HG03103 (cell line): ENCODE measurements around the gene FLOT1.
"Not testable (repeated sequence)": the region's sequence is repeated elsewhere in the genome, so short reads cannot be mapped to it uniquely, and the experiment has no call there.

Experiments used
- ATAC-seq: cut with Tn5 transposase; IDR thresholded peaks from one replicate; pipeline ENCODE4 v1.9.1; 2021; ENCODE audit warnings: low read depth; ENCODE audit not compliant: unreplicated experiment

The FLOT1 gene

DNA sequence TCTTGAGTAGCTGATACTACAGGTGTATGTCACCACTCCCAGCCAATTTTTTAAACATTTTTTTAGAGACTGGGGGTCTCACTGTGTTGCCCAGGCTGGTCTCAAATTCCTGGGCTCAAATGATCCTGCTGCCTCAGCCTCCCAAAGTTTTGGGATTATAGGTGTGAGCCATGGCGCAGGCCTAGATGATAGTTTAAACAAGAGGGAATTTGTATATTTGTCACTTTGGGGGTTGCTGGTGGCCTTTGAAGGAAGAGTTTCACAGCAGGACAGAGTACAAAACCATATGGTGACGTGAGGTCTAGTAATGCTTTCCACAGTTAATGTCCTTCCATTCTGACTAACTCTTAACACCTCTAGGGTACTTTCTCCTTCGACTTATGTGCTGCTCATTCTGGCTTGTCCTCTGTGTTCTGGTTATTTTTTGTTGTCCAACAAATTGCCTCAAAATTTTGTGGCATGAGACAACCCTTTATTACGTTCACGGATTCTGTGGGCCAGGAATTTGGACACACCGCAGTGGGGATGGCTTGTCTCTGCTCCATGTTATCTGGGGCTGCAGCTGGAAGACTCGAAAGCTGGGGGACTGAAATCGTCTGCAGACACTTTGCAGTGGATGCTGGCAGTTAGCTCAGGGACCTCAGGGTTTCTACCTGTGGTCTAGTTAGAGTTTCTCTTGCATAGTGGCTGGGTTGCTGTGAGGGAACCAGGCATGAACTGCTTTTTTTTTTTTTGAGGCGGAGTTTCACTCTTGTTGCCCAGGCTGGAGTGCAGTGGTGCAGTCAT, 24.9 kb upstream of the FLOT1 start:
- ATAC-seq: no peak

DNA sequence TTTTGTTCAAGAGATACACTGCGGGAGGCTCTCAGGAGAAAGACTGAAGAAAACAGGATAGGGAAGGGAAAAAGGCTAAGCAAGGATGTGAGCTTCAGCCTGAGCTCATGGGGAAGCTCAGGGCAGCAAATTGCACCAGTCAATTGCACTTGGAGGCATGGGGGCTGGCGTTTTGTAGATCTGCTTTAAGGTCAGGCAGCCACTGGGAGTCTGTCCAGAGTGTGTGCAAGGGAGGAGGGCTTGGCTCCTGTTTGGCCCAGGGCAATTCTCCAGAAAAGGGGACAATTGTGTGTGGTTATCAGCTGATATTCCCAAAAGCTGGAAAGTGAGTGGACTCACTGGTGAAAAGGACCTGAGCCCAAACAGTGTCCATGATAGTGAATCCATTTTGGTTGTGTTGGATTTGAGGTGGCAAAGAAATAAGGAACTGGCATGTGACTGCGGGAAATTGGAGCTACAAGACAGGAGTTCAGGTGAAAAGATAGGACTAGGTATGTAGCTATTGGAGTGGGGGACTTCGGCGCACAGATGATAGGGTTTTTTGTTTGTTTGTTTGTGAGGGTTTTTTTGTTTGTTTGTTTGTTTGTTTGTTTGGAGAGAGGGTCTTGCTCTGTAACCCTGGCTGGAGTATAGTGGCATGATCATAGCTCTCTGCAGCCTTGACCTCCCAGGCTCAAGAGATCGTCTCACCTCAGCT, 24.1 kb upstream of the FLOT1 start:
- no peak for ATAC-seq

DNA sequence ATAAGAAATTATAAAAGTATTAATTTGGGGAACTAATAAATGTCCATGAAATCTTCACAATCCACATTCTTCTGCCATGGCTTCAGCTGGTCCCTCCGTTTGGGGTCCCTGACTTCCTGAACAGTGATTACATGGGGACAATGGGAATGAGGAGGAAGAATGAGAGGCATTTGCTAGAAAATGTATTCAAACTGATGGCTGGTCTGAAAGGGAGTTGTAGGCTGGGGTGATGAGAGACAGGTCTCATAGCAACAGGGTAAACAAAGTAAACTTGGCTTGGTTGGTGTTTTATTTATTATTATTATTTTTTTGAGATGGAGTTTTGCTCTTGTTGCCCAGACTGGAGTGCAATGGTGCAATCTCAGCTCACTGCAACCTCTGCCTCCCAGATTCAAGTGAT, 23.0 kb upstream of the FLOT1 start:
- ATAC-seq: not testable (repeated sequence)

DNA sequence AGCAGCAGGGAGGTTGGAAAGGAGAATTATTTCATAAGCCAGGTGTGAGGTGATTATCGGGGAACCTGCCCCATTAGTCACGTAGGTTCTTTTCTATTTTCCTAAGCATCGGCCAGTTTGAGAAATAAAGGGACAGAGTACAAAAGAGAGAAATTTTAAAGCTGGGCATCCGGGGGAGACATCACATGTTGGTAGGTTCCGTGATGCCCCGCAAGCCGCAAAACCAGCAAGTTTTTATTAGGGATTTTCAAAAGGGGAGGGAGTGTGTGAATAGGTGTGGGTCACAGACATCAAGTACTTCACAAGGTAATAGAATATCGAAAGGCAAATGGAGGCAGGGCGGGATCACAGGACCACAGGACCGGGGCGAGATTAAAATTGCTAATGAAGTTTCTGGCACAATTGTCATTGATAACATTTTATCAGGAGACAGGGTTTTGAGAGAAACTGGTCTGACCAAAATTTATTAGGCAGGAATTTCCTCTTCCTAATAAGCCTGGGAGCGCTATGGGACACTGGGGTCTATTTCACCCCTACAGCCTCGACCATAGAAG, 22.1 kb upstream of the FLOT1 start:
- ATAC-seq: not testable (repeated sequence)

DNA sequence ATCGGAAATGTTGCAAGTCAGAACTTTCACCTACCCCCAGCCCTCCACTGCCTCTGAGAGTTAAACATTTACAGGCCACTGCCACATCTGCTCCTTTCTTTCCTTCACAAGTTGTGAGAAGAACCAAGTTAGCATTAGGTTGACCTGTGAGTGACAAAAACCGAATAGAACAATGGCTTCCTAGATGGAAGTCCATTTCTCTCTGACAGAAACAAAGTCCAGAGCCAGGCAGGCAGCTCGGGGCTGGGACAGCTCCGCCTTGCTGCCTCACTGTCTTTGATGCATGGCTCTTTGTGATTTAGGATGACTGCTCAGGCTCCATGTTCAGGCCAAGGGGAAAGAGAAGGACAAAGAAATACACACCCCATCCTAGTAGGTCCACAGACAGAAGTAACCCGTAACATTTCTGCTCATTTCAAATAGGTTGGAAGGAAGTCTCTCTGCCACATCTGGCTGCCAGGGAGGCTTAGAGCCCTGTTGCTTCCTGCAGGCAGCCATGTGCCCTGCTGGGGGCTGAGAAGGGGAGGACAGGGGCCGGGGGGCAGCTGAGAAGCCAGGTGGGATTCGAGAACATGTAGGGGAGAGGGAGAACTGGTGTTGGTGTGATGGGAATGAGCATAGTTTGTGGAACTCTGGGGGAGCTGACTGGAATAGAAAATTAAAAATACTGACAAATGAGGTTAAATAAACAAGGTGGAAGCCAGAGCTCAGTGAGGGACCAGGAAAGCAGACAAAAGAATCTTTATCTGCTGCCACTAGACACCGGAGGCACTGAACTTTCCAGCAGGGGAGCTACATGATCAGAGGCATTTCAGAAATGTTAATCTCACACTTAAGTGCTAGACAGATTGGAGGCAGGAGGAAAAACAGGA, 21.4 kb upstream of the FLOT1 start:
- no peak for ATAC-seq

DNA sequence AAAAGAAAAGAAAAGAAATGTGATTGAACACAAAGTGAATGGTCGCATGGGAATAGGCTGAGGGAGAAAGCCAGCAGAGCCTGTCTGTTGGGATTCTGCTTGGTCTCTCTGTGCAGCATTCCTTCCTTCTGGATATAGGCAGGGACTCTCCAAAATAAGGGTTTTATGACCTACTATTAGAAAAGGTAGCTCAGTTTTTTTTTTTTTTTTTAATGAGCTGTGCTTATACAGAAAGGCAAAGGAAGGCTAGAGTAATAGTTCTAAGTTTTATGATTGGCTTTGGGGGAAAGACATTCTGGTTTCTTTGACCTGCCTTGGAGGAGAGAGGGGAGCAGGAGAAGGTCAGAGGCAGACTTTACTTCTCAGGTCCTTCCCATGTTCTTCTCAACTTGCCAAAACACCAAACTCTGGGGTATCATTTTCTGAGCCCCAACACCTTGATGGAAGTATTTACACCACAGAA, 20.7 kb upstream of the FLOT1 start:
- ATAC-seq: no peak

DNA sequence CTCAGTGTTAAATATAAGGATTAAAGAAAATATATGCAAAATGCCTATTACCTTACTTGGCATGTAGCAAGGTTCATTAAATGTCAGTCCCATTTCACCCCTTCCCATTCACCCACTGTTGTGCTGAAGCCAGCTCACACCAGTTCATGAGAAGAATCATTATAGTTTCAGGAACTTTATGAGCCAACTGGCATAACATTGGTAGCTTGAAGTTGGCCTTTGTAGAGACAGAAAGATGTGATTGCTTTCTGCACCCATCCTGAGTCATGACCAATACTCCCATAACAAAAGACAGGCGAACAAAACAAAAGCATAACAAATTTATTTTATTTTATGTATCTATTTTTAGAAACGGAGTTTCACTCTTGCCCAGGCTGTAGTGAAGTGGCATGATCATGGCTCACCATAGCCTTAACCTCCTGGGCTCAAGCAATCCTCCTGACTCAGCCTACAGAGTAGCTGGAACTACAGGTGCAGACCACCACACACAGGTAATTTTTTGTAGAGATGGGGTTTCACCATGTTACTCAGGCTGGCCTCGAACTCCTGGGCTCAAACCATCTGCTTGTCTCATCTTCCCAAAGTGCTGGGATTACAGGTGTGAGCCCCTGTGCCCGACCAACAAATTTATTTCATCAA, 19.4 kb upstream of the FLOT1 start:
- ATAC-seq: no peak

DNA sequence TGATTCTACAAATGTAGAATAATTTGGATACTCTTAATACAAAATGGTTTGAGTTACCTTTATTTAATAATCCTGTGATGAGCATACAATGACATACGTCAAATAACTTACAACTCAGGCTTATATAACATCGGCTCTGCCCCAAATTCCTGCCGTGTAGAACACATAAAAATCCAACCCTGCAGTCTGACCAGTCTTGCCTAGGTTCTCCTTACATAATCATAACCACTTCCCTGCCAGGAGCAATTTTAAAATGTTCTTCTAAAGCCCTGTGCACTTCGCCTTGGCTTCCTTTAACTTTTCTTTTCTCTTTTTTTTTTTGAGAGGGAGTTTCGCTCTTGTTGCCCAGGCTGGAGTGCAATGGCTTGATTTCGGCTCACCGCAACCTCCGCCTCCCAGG, 18.1 kb upstream of the FLOT1 start:
- ATAC-seq: no peak

DNA sequence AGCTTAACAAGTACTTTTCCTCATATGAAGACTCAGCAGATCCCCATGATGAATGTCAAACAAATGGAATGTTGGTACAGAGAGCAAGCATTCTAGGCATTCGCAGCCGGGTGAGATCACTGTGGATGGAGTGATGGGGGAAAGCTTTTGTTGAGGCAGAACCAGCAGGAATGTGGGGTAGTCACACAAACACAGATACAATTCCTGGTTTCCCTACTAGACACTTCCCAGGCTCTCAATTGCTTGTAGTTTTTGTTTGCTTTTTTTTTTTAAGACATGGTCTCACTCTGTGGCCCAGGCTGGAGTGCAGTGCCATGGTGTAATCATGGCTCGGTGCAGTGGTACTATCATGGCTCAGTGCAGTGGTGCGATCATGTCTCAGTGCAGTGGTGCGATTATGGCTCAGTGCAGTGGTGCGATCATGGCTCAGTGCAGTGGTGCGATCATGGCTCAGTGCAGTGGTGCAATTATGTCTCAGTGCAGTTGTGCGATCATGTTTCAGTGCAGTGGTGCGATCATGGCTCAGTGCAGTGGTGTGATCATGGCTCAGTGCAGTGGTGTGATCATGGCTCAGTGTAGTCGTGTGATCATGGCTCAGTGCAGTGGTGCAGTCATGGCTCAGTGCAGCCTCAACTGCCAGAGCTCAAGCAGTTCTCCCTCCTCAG, 17.2 kb upstream of the FLOT1 start:
- no peak for ATAC-seq

DNA sequence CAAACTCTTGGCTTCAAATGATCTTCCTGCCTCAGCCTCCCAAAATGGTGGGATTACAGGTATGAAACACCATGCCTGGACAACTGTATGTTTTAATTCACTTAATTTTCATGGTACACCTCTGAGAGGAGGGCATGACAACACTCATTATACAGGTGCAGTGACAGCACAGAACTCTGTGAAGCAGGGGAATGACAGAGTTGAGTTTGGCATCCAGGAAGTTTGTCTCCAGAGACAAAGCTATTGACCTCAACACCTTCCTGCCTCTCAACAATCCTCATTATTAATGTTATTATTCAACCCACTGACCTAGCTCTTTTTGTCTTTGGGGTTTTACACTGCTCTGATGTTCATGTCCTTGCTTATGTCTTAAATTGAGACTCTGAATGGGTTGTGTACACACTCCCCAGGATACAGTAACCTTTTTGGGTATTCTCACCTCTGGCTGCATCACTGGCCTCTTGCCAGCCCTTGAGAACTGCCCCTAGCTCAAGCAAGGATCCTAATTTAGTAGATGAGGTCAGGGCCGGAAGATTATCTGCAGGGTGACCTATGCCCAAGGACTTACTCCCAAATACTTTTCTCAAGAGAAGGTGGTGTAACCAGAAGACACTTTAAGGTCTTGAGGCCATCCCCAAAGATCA, 14.9 kb upstream of the FLOT1 start:
- ATAC-seq: no peak

DNA sequence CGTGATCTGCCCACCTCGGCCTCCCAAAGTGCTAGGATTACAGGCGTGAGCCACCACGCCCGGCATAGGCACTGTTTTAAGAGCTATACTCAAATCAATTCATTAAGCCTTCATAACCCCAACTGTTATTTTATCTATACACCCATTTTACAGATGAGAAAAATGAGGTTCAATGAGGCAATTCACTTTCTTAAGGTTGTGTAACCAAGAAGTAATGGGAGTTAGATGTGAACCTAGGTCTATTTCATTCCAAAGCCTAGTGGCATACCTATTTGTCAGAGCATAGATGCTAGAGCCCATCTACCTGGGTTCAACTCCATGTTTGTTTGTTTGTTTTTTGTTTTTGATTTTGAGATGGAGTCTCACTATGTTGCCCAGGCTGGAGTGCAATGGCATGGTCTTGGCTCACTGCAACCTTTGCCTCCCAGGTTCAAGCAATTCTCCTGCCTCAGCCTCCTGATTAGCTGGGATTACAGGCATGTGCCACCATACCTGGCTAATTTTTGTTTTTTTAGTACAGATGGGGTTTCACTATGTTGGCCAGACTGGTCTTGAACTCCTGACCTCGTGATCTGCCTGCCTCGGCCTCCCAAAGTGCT, 14.0 kb upstream of the FLOT1 start:
- not testable (repeated sequence) for ATAC-seq

DNA sequence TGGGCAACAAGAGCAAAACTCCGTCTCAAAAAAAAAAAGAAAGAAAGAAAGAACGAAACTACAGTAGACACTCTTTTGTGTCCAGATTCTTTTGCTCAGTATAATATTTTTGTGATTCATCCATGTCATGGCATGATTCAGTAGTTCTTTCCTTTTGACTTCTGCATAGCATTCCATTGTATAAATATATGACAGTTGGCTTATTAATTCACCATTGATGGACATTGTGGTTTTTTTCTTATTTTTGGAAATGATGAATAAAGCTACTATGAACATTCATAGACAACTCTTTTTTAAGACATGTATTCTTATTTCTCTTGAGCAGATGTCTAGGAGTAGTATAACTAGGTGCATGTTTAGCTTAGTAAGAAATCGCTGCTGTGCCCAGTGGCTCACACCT, 12.1 kb upstream of the FLOT1 start:
- no peak for ATAC-seq

DNA sequence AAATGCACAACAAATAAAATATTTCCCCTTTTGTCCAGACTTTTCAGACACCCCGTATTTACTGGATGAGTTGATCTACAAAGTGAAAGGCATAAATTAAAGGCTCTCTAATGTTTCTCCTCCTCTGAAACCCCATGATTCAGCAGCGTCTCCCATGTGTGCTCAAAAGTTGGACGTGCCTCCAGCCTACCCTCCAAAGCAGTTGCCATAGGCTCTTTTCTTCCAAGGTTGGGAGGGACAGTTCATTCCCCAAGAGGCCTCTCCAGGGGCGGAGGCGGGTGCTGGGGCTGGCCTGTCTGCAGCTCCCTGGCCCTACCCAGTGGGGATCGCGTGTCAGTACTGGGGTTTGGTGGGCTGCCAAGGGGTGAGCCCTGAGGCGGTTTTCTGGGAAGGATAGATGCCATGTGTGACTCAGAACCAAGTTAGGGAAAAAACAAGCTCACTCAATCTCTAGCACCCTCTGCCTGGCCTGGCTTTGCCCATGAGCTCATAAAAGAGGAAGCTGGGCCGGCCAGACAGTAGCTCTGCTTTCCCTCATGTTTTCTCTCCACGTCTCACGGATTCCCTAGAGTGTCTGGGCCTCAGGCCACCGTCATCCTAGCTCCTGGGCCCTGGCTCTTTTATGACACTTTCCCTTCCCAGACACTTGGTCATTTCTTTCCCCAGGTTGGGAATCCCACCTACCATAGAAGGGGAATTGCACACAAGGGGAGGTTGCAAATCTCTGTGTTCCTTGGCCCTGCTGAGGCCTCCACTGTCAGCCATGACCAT, 9.9 kb upstream of the FLOT1 start:
- ATAC-seq: no peak

DNA sequence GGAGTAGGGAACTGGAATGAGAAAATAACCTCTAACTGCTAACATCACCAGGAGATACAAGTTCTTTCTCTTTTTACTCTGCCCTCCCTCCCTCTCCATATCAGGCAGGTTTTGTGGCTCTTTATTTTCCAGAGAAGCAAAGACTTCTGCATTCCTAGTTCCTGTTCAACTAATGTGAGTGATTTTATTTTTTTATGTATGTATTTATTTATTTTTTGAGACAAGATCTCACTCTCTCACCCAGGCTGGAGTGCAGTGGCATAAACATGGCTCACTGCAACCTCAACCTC, 7.8 kb upstream of the FLOT1 start:
- ATAC-seq: no peak

DNA sequence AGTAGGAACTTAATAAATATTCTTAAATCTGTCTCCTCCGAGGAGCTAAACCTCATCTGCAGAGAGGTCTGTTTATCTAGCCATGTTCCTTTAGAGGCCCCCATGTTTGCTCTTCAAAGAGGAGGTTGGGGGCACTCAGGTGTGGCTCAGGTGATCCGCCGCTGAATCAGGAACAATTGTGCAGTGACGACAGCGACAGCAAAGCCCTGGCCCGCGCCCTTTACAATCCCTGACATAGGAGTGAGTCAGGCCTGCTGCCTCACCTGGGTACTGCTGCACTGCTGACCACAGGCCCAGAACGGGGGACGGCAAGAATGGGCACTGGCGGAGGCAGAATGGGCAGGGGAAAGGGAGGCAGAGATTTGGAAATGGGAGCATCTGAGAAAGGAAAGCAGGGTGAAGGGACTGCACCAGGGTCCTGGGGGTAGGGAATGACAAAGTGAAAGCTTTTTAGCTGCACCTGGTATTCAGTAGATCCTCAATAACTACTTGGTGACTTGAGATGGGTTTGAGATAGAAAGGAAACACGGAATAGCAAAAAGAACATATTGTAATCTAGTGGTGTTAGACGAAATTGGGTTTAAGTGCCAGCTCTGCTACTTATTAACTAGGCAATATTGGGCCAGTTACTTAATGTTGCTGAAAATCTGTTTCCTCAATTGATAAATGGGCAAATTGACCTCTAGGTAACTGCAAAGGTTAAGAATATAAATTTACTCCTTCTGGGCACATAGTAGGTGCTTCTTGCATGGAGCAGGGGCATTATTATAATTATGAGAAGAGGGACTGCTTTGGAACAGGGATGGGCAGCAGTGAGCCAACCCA, 7.3 kb upstream of the FLOT1 start:
- no peak for ATAC-seq

DNA sequence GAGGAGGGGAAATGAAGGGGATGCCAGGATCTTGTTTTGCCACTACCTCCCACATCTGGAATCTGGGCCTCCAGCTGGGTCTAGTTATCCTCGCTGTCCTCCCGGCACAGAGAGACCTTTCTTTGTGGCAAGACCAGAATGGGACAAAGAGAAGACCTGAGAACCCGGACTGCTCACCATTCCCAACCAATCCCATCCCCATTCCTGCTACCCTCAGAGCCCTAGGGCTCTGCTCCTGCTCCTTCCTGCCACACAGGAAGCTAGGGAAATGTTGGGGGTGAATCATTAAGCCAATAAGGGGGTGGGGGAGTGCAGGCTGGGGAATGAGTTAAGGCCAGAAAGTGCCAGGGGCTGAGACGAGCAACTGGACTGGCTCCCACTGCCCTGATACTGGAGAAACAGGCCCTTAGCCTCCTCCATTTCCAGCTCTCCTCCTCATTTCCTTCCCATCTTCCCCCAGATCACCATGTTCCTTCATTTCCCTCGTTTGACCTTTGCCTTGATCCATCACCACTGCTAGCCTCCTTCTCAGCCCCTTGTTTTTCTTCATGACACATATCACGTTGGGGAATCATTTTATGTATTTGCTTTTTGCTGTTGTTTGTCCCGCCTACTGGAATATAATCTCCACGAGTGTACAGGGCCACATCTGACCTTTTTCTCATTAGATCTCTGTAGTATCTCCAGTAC, 6.5 kb upstream of the FLOT1 start:
- ATAC-seq: no peak
